Measurements from ENCODE around the gene SMPD3.

SMPD3 gene

GRCh38 chr16:68369168-68369567, 79.1 kb downstream of the SMPD3 start:
- DNase-seq (ENCODE audit: low read depth), result no peak

- DNase-seq (ENCODE audit: low read depth), result no peak
These were observed 79.9 kb downstream of the SMPD3 start for GRCh38 chr16:68368301-68368888.

- DNase-seq (ENCODE audit: low read depth), result no peak
These were observed 80.4 kb downstream of the SMPD3 start for GRCh38 chr16:68367891-68368290.

GRCh38 chr16:68367440-68367839, 80.9 kb downstream of the SMPD3 start:
- no peak for DNase-seq (ENCODE audit: low read depth)

- DNase-seq (ENCODE audit: low read depth), result no peak
These were observed 81.3 kb downstream of the SMPD3 start for GRCh38 chr16:68367030-68367429.

- DNase-seq (ENCODE audit: low read depth), result no peak
These were observed 82.2 kb downstream of the SMPD3 start for GRCh38 chr16:68366062-68366461.

GRCh38 chr16:68365167-68365817, 83.0 kb downstream of the SMPD3 start:
- DNase-seq (ENCODE audit: low read depth), result no peak

- no peak for DNase-seq (ENCODE audit: low read depth)
These were observed 83.7 kb downstream of the SMPD3 start for GRCh38 chr16:68364561-68364998.

- DNase-seq (ENCODE audit: low read depth), result no peak
These were observed 84.4 kb downstream of the SMPD3 start for GRCh38 chr16:68363658-68364521.

GRCh38 chr16:68362947-68363657, 85.2 kb downstream of the SMPD3 start:
- no peak for DNase-seq (ENCODE audit: low read depth)

- no peak for DNase-seq (ENCODE audit: low read depth)
These were observed 85.9 kb downstream of the SMPD3 start for GRCh38 chr16:68362262-68362913.

- DNase-seq (ENCODE audit: low read depth), result no peak
These were observed 86.8 kb downstream of the SMPD3 start for GRCh38 chr16:68361485-68361884.

- DNase-seq (ENCODE audit: low read depth), result no peak
These were observed 87.4 kb downstream of the SMPD3 start for GRCh38 chr16:68360956-68361355.

GRCh38 chr16:68360547-68360946, 87.8 kb downstream of the SMPD3 start:
- DNase-seq (ENCODE audit: low read depth), result no peak

GRCh38 chr16:68359398-68360191, 88.7 kb downstream of the SMPD3 start:
- no peak for DNase-seq (ENCODE audit: low read depth)

GRCh38 chr16:68358951-68359350, 89.4 kb downstream of the SMPD3 start:
- no peak for DNase-seq (ENCODE audit: low read depth)

- no peak for DNase-seq (ENCODE audit: low read depth)
These were observed 90.4 kb downstream of the SMPD3 start for GRCh38 chr16:68357923-68358322.

GRCh38 chr16:68357521-68357922, 90.8 kb downstream of the SMPD3 start:
- no peak for DNase-seq (ENCODE audit: low read depth)

- DNase-seq (ENCODE audit: low read depth), result no peak
These were observed 91.4 kb downstream of the SMPD3 start for GRCh38 chr16:68356919-68357286.

- DNase-seq (ENCODE audit: low read depth), result no peak
These were observed 91.9 kb downstream of the SMPD3 start for GRCh38 chr16:68356249-68356918.
